ENCODE measurements around the gene CST1. TPM values are rescaled to one million over a fixed set of nuclear protein-coding genes. Genes with fewer than 3 reads are reported as not detected.
"Not testable (repeated sequence)": the region's sequence is repeated elsewhere in the genome, so short reads cannot be mapped to it uniquely, and the experiment has no call there.

The CST1 gene, protein sequence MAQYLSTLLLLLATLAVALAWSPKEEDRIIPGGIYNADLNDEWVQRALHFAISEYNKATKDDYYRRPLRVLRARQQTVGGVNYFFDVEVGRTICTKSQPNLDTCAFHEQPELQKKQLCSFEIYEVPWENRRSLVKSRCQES
- not detected for total RNA-seq

DNA sequence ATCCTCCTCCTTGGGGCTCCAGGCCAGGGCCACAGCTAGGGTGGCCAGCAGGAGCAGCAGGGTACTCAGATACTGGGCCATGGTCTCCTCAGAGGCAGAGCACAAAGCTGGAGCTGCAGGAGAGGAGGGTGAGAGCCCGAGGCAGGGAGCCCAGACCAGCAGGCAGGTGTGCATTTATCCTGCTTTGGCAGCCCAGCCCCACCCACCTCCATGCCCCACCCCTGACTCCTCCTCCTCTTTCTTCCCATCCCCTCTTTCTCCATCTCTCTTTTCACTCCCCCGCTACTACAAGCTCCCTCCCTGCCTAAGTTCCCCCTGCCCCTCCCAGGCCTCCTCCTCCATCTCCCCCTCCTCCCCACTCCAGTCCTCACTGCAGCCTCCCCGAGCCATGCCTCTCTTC lies at the start of gene CST1:
Gene CST1, minus strand, starts transcription at position 150 of the 400 bp plus-strand sequence. Its CDS starts 69 bp downstream, at position 81.
- H3K9me3 Mint-ChIP-seq (ENCODE audit: low read depth); H3K36me3 Mint-ChIP-seq (ENCODE audit: low read depth); POLR2A ChIA-PET; DNase-seq; H3K27ac Mint-ChIP-seq; intact Hi-C loops (cut with DNase I, micrococcal nuclease); H3K4me3 Mint-ChIP-seq; ATAC-seq; H3K4me1 Mint-ChIP-seq; CTCF ChIA-PET; H3K27me3 Mint-ChIP-seq: not testable (repeated sequence)

- ATAC-seq (peak; percentile 95), DNase-seq (peak; percentile 73)
- H3K27ac Mint-ChIP-seq; POLR2A ChIA-PET; H3K4me1 Mint-ChIP-seq; H3K36me3 Mint-ChIP-seq (ENCODE audit: low read depth); H3K9me3 Mint-ChIP-seq (ENCODE audit: low read depth); H3K27me3 Mint-ChIP-seq; H3K4me3 Mint-ChIP-seq: not testable (repeated sequence)
- CTCF ChIA-PET, result interaction anchor here (0.6 kb wide), 1 partner anchor 141 kb away, joined by 3 read pairs; no protein-coding TSS in a partner anchor
- intact Hi-C loops (cut with DNase I, micrococcal nuclease), result loop anchor here in 1 of 2 experiments (5.0 to 10.0 kb wide), 2 partner anchors 135 to 198 kb away; no protein-coding TSS in a partner anchor
Observed at GRCh38 chr20:23799216-23799847, 48.6 kb upstream of the CST1 start.

DNA sequence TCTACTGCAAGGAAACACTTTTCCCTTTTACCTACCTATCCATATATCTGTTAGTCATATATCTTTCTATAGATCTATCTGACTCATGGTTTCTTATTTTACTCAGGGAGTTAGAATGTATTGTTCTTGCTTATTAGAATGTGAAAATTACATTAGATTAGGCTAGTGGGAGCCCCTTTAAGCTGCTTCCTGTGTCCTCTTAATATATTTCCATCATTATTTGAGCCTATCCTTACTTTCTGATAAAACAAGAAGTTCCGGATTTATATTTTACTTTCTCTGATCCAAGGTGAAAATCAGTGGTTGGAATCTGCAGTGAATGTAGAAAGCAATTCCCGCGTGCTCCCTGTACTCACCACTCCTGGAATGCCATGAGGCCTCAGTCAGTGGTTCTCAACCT lies 44.8 kb upstream of the CST1 start:
- H3K9me3 Mint-ChIP-seq (ENCODE audit: low read depth), result no peaks in the 10 kb centered on the region

DNA sequence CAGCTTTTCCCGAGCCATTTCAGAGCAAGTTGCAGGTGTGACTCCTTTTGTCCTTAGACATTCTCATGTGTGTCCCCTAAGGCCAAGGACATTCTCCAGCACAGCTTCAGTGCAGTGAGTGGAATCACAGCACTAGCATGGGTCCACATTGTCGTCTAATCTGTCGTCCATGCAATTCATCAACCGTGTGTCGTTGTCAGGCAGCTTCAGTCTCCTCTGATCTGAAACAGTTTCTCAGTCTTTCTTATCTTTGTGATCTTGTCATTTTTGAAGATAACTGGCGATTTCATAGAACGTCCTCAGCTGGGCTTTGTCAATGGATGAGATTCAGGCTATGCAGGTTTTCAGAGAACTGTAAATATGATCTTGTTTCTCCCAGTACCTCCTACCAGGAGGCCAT lies 44.1 kb upstream of the CST1 start:
- DNase-seq, result no peak
- no peak overlapping the region for H3K4me3 Mint-ChIP-seq
- CTCF ChIA-PET, result interaction anchor here (0.7 kb wide), 1 partner anchor 55 kb away, joined by 3 read pairs; no protein-coding TSS in a partner anchor
- POLR2A ChIA-PET, result no interaction called here
- H3K36me3 Mint-ChIP-seq (ENCODE audit: low read depth), result no peaks in the 10 kb centered on the region
- H3K4me1 Mint-ChIP-seq, result no peaks in the 10 kb centered on the region
- H3K9me3 Mint-ChIP-seq (ENCODE audit: low read depth), result no peaks in the 10 kb centered on the region
- intact Hi-C loops (cut with DNase I, micrococcal nuclease), result loop anchor here in 1 of 2 experiments (5.0 to 10.0 kb wide), 2 partner anchors 130 to 202 kb away; no protein-coding TSS in a partner anchor
- peaks cover 7% of the 10 kb centered on the region for H3K27me3 Mint-ChIP-seq
- H3K27ac Mint-ChIP-seq, result no peak overlapping the region
- ATAC-seq, result no peak

More for the DNA sequence above, 44.8 kb upstream of the CST1 start:
- Mint-ChIP-seq H3K27me3 (peaks cover 4% of the 10 kb centered on the region), H3K36me3 (ENCODE audit: low read depth) (no peaks in the 10 kb centered on the region), H3K4me3 (no peak overlapping the region), H3K27ac (no peak overlapping the region), H3K4me1 (no peaks in the 10 kb centered on the region)
- DNase-seq (no peak), ATAC-seq (no peak)
- CTCF ChIA-PET, result no interaction called here
- intact Hi-C loops (cut with DNase I, micrococcal nuclease), result loop anchor here in 1 of 2 experiments (5.0 to 10.0 kb wide), 2 partner anchors 131 to 202 kb away; no protein-coding TSS in a partner anchor
- POLR2A ChIA-PET, result no interaction called here

DNA sequence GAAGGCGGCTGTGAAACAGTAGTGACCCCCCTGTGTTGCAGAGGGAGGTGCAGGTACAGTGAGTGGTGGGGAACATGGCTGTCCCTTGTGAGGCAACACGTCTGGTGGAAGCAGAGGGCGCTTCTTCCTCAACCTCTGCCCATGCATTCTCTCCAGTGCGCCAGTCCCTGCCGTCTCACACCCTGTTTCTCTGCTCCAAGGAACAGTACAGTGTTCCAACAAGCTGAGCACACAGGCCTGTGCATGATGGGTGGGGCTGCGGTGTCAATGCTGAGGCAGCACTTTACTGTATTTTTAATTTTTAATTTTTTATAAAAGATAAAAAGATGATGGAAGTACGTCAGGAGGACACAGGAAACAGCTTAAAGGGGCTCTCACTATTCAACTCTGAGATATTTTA lies 43.3 kb upstream of the CST1 start:
- Mint-ChIP-seq H3K4me1 (no peaks in the 10 kb centered on the region), H3K36me3 (ENCODE audit: low read depth) (no peaks in the 10 kb centered on the region), H3K4me3 (no peak overlapping the region), H3K27me3 (peaks cover 13% of the 10 kb centered on the region), H3K9me3 (ENCODE audit: low read depth) (no peaks in the 10 kb centered on the region), H3K27ac (no peak overlapping the region)
- CTCF ChIA-PET, result no interaction called here
- DNase-seq (no peak), ATAC-seq (no peak)
- POLR2A ChIA-PET, result no interaction called here
- intact Hi-C loops (cut with DNase I, micrococcal nuclease), result loop anchor here in 1 of 2 experiments (10.0 kb wide), 1 partner anchor 129 kb away; no protein-coding TSS in a partner anchor

GRCh38 chr20:23783447-23783846 lies 32.7 kb upstream of the CST1 start:
- CTCF ChIA-PET, result interaction anchor here (0.8 kb wide), 1 partner anchor 1764 kb away, joined by 3 read pairs; no protein-coding TSS in a partner anchor
- intact Hi-C loops (cut with DNase I, micrococcal nuclease), result loop anchor here in 1 of 2 experiments (5.0 to 10.0 kb wide), 2 partner anchors 104 to 321 kb away; no protein-coding TSS in a partner anchor
- no peaks in the 10 kb centered on the region for H3K4me1 Mint-ChIP-seq

DNA sequence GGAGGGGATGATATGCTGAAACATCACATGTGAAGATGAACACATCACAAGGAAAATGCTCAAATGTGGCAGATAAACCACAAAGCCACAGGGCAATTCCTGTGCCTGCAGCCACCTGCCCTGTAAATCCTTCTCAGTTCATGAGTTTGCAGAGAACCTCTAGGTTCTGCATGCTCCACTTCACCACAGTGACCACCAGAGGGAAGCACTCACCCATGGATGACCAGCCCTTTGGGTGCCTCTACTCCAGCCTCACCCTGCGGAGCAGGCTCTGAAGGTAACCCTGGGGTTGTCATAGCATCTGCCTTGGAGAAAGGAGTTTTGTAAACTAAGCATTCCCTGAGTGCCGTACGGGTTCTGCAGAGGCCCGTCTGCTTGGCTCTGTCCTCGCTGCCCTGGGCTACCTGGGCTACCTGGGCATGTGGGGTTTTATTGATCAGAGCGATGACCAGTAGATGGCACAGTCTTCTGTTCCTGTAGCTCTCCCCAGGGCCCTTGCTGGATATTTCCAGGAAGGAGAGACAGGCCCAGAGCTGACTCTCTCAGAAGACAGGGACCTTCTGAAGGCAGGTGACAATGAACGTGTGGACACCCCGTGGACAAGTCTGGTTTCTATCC lies 31.7 kb upstream of the CST1 start:
- no peaks in the 10 kb centered on the region for H3K9me3 Mint-ChIP-seq (ENCODE audit: low read depth)
- DNase-seq, result peak; percentile 12
- ATAC-seq, result peak; percentile 71
- H3K27me3 Mint-ChIP-seq, result peaks cover 3% of the 10 kb centered on the region
- ChIA-PET POLR2A (no interaction called here), CTCF (no interaction called here)
- no peak overlapping the region for H3K27ac Mint-ChIP-seq
- H3K4me3 Mint-ChIP-seq, result no peak overlapping the region
- no peaks in the 10 kb centered on the region for H3K4me1 Mint-ChIP-seq
- no peaks in the 10 kb centered on the region for H3K36me3 Mint-ChIP-seq (ENCODE audit: low read depth)
- intact Hi-C loops (cut with DNase I, micrococcal nuclease), result loop anchor here in 1 of 2 experiments (5.0 to 10.0 kb wide), 2 partner anchors 105 to 322 kb away; no protein-coding TSS in a partner anchor

More at GRCh38 chr20:23783447-23783846, 32.7 kb upstream of the CST1 start:
- POLR2A ChIA-PET, result no interaction called here
- H3K36me3 Mint-ChIP-seq (ENCODE audit: low read depth), result no peaks in the 10 kb centered on the region
- H3K9me3 Mint-ChIP-seq (ENCODE audit: low read depth), result no peaks in the 10 kb centered on the region
- peaks cover 5% of the 10 kb centered on the region for H3K27me3 Mint-ChIP-seq
- no peak overlapping the region for H3K27ac Mint-ChIP-seq
- no peak overlapping the region for H3K4me3 Mint-ChIP-seq
- DNase-seq (no peak), ATAC-seq (no peak)

DNA sequence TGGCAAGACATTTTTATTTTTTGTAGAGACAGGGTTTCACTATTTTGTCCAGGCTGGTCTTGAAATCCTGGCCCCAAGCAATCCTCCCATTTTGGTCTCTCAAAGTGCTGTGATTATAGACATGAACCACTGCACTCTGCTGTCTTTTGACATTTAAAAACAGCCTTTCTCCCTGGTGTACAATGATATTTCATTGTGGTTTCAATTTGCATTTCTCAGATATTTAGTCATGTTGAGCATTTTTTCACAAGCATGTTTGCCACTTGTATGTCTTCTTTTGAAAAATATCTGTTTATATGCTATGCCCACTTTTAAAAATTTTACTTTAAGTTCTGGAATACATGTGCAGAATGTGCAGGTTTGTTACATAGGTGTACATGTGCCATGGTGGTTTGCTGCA lies 27.9 kb upstream of the CST1 start:
- H3K36me3 Mint-ChIP-seq (ENCODE audit: low read depth); CTCF ChIA-PET; H3K27me3 Mint-ChIP-seq; ATAC-seq; POLR2A ChIA-PET; H3K27ac Mint-ChIP-seq; H3K4me1 Mint-ChIP-seq; intact Hi-C loops (cut with DNase I, micrococcal nuclease); H3K4me3 Mint-ChIP-seq; DNase-seq; H3K9me3 Mint-ChIP-seq (ENCODE audit: low read depth): not testable (repeated sequence)

GRCh38 chr20:23777380-23777779 lies 26.6 kb upstream of the CST1 start:
- H3K27me3 Mint-ChIP-seq; H3K36me3 Mint-ChIP-seq (ENCODE audit: low read depth); CTCF ChIA-PET; DNase-seq; intact Hi-C loops (cut with DNase I, micrococcal nuclease); H3K4me3 Mint-ChIP-seq; H3K4me1 Mint-ChIP-seq; ATAC-seq; POLR2A ChIA-PET; H3K9me3 Mint-ChIP-seq (ENCODE audit: low read depth); H3K27ac Mint-ChIP-seq: not testable (repeated sequence)

DNA sequence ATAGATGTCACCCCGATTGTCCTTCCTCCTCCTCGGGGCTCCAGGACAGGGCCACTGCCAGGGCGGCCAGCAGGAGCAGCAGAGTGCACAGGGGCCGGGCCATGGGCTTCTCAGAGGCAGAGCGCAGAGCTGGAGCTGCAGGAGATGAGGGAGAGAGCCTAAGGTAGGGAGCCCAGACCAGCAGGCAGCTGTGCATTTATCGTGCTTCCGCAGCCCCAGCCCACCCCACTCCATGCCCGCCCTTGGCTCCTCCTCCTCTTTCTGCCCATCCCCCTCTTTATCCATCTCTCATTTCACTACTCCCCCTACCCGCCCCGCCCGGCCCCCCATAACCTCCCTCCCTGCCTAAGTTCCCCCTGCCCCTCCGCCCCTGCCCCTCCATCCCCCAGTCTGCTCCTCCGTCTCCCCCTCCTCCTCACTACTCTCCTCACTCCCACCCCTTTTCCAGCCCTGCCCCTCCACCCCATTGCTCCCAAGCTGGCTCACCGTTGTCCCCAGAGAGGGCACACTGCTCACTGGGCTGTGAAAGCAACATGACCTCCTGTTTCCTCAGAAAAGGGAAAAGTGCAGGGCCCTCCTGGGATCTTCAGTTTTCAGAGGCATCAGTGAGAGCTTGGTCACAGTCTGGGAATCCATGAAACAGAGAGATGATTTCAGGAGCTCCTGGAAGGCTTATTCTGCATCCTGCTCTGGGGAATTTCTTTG lies 25.5 kb upstream of the CST1 start:
- intact Hi-C loops (cut with DNase I, micrococcal nuclease), result no loop called here
- Mint-ChIP-seq H3K27me3 (peaks cover 5% of the 10 kb centered on the region), H3K36me3 (ENCODE audit: low read depth) (no peaks in the 10 kb centered on the region), H3K4me3 (no peak overlapping the region), H3K9me3 (ENCODE audit: low read depth) (no peaks in the 10 kb centered on the region), H3K4me1 (no peaks in the 10 kb centered on the region), H3K27ac (no peak overlapping the region)
- ATAC-seq (no peak), DNase-seq (no peak)
- ChIA-PET CTCF (interaction anchor here (0.7 kb wide), 1 partner anchor 22 kb away, joined by 3 read pairs; no protein-coding TSS in a partner anchor), POLR2A (no interaction called here)

DNA sequence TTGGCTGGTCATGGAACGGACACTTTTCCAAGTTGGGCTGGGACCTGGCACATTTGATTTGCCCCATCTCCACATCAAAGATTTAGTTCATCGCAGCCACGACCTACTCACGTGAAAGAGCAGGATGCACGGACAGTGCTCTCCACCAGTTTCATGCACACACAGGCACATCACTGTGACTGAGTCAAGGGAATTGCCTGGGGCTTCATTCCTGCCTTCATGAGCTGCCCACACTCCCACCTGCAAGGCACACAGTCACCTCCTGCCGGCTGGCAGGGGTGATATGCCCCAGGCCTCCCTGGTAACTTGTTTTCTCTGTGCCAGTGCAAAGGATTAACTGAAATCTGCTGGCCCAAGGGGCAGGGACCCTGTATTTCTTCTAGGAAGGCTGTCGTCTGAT lies 23.3 kb upstream of the CST1 start:
- DNase-seq (no peak), ATAC-seq (no peak)
- H3K36me3 Mint-ChIP-seq (ENCODE audit: low read depth), result no peaks in the 10 kb centered on the region
- no peaks in the 10 kb centered on the region for H3K4me1 Mint-ChIP-seq
- peaks cover 5% of the 10 kb centered on the region for H3K27me3 Mint-ChIP-seq
- no peaks in the 10 kb centered on the region for H3K9me3 Mint-ChIP-seq (ENCODE audit: low read depth)
- H3K27ac Mint-ChIP-seq, result no peak overlapping the region
- intact Hi-C loops (cut with DNase I, micrococcal nuclease), result no loop called here
- no peak overlapping the region for H3K4me3 Mint-ChIP-seq
- POLR2A ChIA-PET, result no interaction called here
- CTCF ChIA-PET, result no interaction called here
